Trophoblast cell (in vitro differentiated cells and primary cell): ENCODE data around the gene MME.

ENCODE experiments used
- DNase-seq, 2 donors: peaks; one replicate each; pipeline ENCODE4 v3.0.0-alpha.2; 2016
- H2AFZ ChIP-seq: 2 replicates; pipeline ENCODE4 v1.6.1; 2013; ENCODE audit warnings: low read length, moderate library complexity, mild to moderate bottlenecking; ENCODE audit not compliant: insufficient read depth, poor library complexity
- H2AK5ac ChIP-seq: 2 replicates; pipeline ENCODE4 v1.6.1; 2013; ENCODE audit warnings: mild to moderate bottlenecking, low read length
- H2BK120ac ChIP-seq: 2 replicates; pipeline ENCODE4 v1.6.1; 2013; ENCODE audit warnings: low read length, mild to moderate bottlenecking, moderate library complexity; ENCODE audit not compliant: insufficient read depth, poor library complexity
- H2BK12ac ChIP-seq: 2 replicates; pipeline ENCODE4 v1.6.1; 2013; ENCODE audit warnings: mild to moderate bottlenecking, low read length, moderate library complexity
- H2BK5ac ChIP-seq: 2 replicates; pipeline ENCODE4 v1.6.1; 2013; ENCODE audit warnings: low read length, low read depth, moderate library complexity, mild to moderate bottlenecking; ENCODE audit not compliant: poor library complexity
- H3K14ac ChIP-seq: 2 replicates; pipeline ENCODE4 v1.6.1; 2013; ENCODE audit warnings: mild to moderate bottlenecking, low read length
- H3K18ac ChIP-seq: 2 replicates; pipeline ENCODE4 v1.6.1; 2013; ENCODE audit warnings: mild to moderate bottlenecking, low read length
- H3K23ac ChIP-seq: 2 replicates; pipeline ENCODE4 v1.6.1; 2013; ENCODE audit warnings: low read length
- H3K27ac ChIP-seq: 2 replicates; pipeline ENCODE4 v1.5.1; 2013; ENCODE audit warnings: low read depth, mild to moderate bottlenecking, inconsistent platforms, low read length, moderate library complexity
- H3K27me3 ChIP-seq: 2 replicates; pipeline ENCODE4 v1.6.1; 2013; ENCODE audit warnings: inconsistent platforms, mild to moderate bottlenecking, low read length, moderate library complexity; ENCODE audit not compliant: insufficient read depth
- H3K36me3 ChIP-seq, 2 experiments: 1 replicate in 1 of 2; 2 replicates in 1 of 2; pipeline ENCODE4 v1.6.1; 2013; ENCODE audit warnings: low read length in 2 of 2, mild to moderate bottlenecking in 2 of 2, moderate library complexity in 1 of 2; ENCODE audit not compliant: insufficient read depth in 2 of 2, control insufficient read depth in 1 of 2
- H3K4ac ChIP-seq: 2 replicates; pipeline ENCODE4 v1.6.1; 2013; ENCODE audit warnings: low read depth, mild to moderate bottlenecking, low read length, moderate library complexity
- H3K4me1 ChIP-seq, 2 experiments: 1 replicate in 1 of 2; 2 replicates in 1 of 2; pipeline ENCODE4 v1.6.1; 2013; ENCODE audit warnings: low read length in 2 of 2, mild to moderate bottlenecking in 2 of 2, moderate library complexity in 1 of 2; ENCODE audit not compliant: insufficient read depth in 2 of 2, control insufficient read depth in 1 of 2
- H3K4me2 ChIP-seq: 2 replicates; pipeline ENCODE4 v1.6.1; 2013; ENCODE audit warnings: inconsistent platforms, mild to moderate bottlenecking, low read length, moderate library complexity
- H3K4me3 ChIP-seq: 2 replicates; pipeline ENCODE4 v1.5.1; 2013; ENCODE audit warnings: mild to moderate bottlenecking, low read depth, low read length, inconsistent platforms
- H3K79me1 ChIP-seq: one replicate; pipeline ENCODE4 v1.6.1; 2013; ENCODE audit warnings: low read length
- H3K79me2 ChIP-seq: 2 replicates; pipeline ENCODE4 v1.6.1; 2013; ENCODE audit warnings: low read length, mild to moderate bottlenecking; ENCODE audit not compliant: control insufficient read depth, insufficient read depth, poor library complexity
- H3K9ac ChIP-seq: 2 replicates; pipeline ENCODE4 v1.6.1; 2013; ENCODE audit warnings: mild to moderate bottlenecking, low read length
- H3K9me3 ChIP-seq: 2 replicates; pipeline ENCODE4 v1.6.1; 2013; ENCODE audit warnings: low read depth, mild to moderate bottlenecking, control low read depth, inconsistent platforms, low read length; ENCODE audit not compliant: insufficient read depth
- H4K12ac ChIP-seq: 2 replicates; pipeline ENCODE4 v1.6.1; 2013; ENCODE audit warnings: low read depth, mild to moderate bottlenecking, low read length, moderate library complexity
- H4K8ac ChIP-seq: 2 replicates; pipeline ENCODE4 v1.6.1; 2013; ENCODE audit warnings: low read depth, mild to moderate bottlenecking, low read length, moderate library complexity
- H4K91ac ChIP-seq: one replicate; pipeline ENCODE4 v1.6.1; 2013; ENCODE audit warnings: low read depth, mild to moderate bottlenecking, low read length, moderate library complexity
- WGBS: extraction: QIAGEN DNeasy Blood & Tissue Kit; methylation state at CpG from one replicate; pipeline ENCODE4 v1.1.7; 2013; ENCODE audit warnings: missing lambda C conversion rate; ENCODE audit not compliant: insufficient read length, insufficient coverage; ENCODE audit errors: extremely low coverage; 5-methylcytosine and 5-hydroxymethylcytosine counted together

MME gene

DNA sequence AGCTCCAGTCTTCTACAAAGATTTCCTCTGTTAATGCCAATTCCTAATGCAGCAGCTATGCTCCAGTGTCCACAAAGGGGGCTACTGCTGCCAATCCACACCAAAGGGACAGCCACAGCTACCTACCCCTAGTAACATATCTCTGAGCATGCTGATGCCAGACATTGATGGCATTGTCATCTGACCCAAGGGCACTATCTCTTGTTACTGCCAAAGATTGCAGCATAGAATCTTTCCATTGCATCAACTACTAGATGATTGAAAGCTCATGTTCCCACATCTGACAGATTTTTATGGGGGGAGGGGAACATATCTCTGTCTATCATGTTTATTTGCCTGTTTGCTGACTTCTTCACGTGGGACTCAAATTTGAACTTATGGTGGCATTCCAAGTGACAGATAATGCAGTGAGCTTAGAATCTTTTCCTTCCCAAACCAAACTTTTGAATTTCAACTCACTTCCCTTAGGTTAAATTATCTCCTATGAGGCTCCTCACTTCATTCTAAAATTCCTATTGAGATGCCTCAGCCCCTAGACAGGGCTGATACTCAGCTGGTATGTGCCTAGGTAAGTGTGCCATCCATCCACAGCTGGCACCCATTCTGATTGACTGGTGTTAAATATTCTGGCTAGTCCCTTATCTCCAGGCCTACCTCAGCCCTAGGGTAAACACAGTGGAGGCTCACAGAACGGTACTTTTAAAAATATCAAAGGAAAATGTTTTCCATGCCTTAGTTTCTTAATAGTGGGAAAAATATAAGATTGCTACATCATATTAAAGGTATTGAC is 113.0 kb downstream of the MME start:
- Histone ChIP-seq H3K14ac (no peak overlapping the region), H3K4me3 (no peak overlapping the region), H3K18ac (no peak overlapping the region), H2BK5ac (no peak overlapping the region), H3K9ac (no peak overlapping the region), H3K27ac (no peak overlapping the region), H4K91ac (no peak overlapping the region), H4K12ac (no peak overlapping the region), H3K79me1 (no peaks in the 10 kb centered on the region), H2AK5ac (no peak overlapping the region), H3K36me3 (no peaks in the 10 kb centered on the region), H3K4ac (no peak overlapping the region), H3K23ac (no peak overlapping the region), H3K79me2 (no peaks in the 10 kb centered on the region), H3K27me3 (no peaks in the 10 kb centered on the region), H2AFZ (no peak overlapping the region), H2BK120ac (no peak overlapping the region), H4K8ac (no peak overlapping the region), H3K9me3 (no peaks in the 10 kb centered on the region), H3K4me1 (no peaks in the 10 kb centered on the region), H2BK12ac (no peak overlapping the region), H3K4me2 (no peak overlapping the region)
- WGBS, result no CpG with 5 or more reads among the region's 2 CpGs
- no peak for DNase-seq

DNA sequence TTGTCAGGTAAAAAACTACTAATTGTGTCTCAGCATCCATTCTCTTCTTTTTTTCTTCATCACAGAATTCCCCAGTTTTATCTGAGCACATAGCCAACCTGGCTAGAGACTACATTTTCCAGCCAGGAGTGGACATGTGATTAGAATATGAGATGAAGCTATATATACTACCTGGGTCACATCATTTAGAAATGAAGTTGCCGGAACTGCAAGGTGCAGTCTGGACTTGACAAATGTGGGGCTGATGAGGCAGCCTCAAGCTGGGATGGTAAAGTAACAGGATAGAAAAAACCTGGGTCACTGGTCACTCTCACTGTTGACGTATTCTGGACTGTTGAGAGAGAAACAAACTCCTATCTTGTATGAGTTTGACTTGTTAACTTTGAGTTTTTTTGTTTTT is 113.7 kb downstream of the MME start:
- Histone ChIP-seq H3K4me1 (no peaks in the 10 kb centered on the region), H4K91ac (no peak overlapping the region), H3K4me2 (no peak overlapping the region), H3K23ac (no peak overlapping the region), H3K9me3 (no peaks in the 10 kb centered on the region), H3K14ac (no peak overlapping the region), H3K9ac (no peak overlapping the region), H3K79me1 (no peaks in the 10 kb centered on the region), H2BK12ac (no peak overlapping the region), H3K4me3 (no peak overlapping the region), H3K79me2 (no peaks in the 10 kb centered on the region), H3K36me3 (no peaks in the 10 kb centered on the region), H2AK5ac (no peak overlapping the region), H4K12ac (no peak overlapping the region), H4K8ac (no peak overlapping the region), H2BK5ac (no peak overlapping the region), H2BK120ac (no peak overlapping the region), H3K4ac (no peak overlapping the region), H3K18ac (no peak overlapping the region), H3K27ac (no peak overlapping the region), H2AFZ (no peak overlapping the region), H3K27me3 (no peaks in the 10 kb centered on the region)
- DNase-seq, result no peak
- no CpG with 5 or more reads among the region's 2 CpGs for whole genome bisulfite sequencing

DNA sequence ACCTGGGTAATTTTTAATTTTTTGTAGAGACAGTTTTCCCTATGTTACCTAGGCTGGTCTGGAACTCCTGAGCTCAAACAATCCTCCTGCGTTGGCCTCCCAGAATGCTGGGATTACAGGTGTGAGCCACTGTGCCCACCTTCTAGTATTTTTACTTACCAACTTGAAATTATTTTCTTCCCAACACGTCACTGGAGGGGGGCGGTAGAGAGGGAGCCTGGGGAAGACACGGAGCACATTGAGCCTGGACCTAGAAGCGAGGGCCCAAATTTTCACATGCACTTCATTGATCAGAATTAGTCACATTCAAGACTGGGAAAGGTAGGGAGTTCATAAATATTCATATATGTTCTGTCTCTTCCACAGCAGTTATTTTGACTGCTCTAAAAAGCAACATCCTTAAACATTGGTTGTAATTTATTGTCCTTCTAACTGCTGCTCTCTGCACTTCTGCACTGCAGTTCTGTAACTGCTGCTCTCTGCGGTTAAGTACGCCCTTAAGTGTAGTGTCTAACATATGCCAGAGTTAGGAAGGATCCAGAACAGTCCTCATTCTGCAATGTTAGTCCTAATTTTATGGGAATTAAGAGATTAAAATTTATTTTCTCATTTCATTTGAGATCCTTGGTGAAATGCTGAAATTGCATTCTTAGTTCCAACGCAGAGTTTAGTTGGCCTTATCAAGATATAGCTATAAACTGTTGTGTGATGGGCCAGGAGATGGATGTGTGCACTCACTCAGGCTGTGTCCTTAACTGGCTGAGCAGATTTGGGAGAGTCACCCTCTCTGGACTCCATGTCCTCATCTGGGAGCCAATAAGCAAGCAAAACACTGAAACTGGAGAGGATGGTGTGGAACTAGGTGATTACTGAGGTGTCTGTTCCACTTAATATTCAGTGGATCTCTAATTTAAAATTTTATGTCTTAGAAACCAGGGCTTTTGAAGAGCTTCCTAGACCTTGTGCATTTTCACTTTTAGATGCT is 115.1 kb downstream of the MME start:
- DNase-seq, result no peak
- no peak overlapping the region for H4K91ac ChIP-seq
- H3K9ac ChIP-seq, result no peak overlapping the region
- no peak overlapping the region for H3K27ac ChIP-seq
- H3K18ac ChIP-seq, result no peak overlapping the region
- no CpG with 5 or more reads among the region's 8 CpGs for WGBS
- no peaks in the 10 kb centered on the region for H3K4me1 ChIP-seq
- no peak overlapping the region for H4K12ac ChIP-seq
- H3K27me3 ChIP-seq, result no peaks in the 10 kb centered on the region
- H3K79me2 ChIP-seq, result no peaks in the 10 kb centered on the region
- H3K14ac ChIP-seq, result no peak overlapping the region
- no peak overlapping the region for H4K8ac ChIP-seq
- H2BK5ac ChIP-seq, result no peak overlapping the region
- no peak overlapping the region for H2AFZ ChIP-seq
- H3K36me3 ChIP-seq, result no peaks in the 10 kb centered on the region
- H3K4me2 ChIP-seq, result no peak overlapping the region
- H3K4me3 ChIP-seq, result no peak overlapping the region
- no peaks in the 10 kb centered on the region for H3K79me1 ChIP-seq
- H3K23ac ChIP-seq, result no peak overlapping the region
- no peak overlapping the region for H2BK12ac ChIP-seq
- no peak overlapping the region for H2BK120ac ChIP-seq
- H2AK5ac ChIP-seq, result no peak overlapping the region
- no peaks in the 10 kb centered on the region for H3K9me3 ChIP-seq
- no peak overlapping the region for H3K4ac ChIP-seq

DNA sequence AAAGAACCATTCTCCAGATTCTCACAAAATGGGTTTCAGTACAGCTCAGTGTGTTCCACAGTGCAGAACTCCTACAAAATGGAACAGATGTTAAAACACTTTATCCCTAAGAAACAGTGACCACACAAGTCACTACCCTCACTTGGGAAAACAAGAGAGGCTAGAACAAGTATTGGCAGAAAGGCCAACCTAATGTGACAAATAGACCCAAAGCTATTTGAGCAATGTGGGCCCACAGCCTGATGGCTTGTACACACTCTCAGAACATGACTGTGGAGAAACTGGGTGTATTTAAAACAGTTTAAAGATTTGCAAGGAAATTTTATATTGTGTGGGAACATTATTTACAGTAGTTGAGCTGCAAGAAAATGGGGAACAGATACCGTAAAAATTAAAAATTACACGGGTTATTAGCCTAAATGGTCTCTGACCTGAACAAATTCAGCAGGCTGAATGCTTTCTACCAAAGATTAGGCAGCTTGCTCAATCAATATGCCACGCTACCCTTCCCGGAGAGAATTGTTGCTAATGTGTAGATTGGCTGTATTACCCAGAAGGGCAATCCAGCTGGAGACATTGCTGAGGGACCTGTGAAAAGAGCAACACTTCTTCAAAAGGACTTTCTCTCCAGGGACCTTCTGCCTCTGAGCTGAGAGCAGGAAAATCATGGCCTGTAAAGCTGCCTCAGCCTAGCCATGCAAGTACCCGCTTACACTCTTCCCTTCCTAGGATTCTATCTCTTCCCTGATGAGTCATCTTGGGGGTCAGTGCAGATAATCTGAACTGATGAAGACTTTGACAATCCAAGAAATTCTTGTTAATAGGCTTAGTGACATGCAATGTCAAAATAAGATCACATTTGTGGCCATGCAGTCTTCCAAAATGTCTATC is 116.3 kb downstream of the MME start:
- H3K4me3 ChIP-seq, result no peak overlapping the region

More for the DNA sequence above, 116.3 kb downstream of the MME start:
- Histone ChIP-seq H2BK120ac (no peak overlapping the region), H2AK5ac (no peak overlapping the region), H3K18ac (no peak overlapping the region), H4K8ac (no peak overlapping the region), H3K4me2 (no peak overlapping the region), H4K12ac (no peak overlapping the region), H3K4ac (no peak overlapping the region), H2BK12ac (no peak overlapping the region), H3K23ac (no peak overlapping the region), H3K4me1 (no peaks in the 10 kb centered on the region), H3K27me3 (no peaks in the 10 kb centered on the region), H3K27ac (no peak overlapping the region), H2AFZ (no peak overlapping the region), H4K91ac (no peak overlapping the region), H3K79me2 (no peaks in the 10 kb centered on the region), H3K79me1 (no peaks in the 10 kb centered on the region), H3K9ac (no peak overlapping the region), H3K14ac (no peak overlapping the region), H3K36me3 (no peaks in the 10 kb centered on the region), H2BK5ac (no peak overlapping the region), H3K9me3 (no peaks in the 10 kb centered on the region)
- no CpG with 5 or more reads among the region's 5 CpGs for WGBS
- peak in 1 of 2 donors; percentile 55 for DNase-seq
